Measurements from ENCODE around the gene ZNF22. TPM values are rescaled to one million over a fixed set of nuclear protein-coding genes. Genes with fewer than 3 reads are reported as not detected.

Gene ZNF22
- total and polyA plus RNA-seq, 2 of the 4 experiments (the other 2 are of a cell fraction) = 10.6 to 12.4 TPM

- ChIA-PET CTCF (interaction anchor here (1.8 kb wide), 1 partner anchor 72 kb away, joined by 5 read pairs; no protein-coding TSS in a partner anchor), POLR2A (ENCODE audit: unreplicated experiment) (no interaction called here)
- Histone ChIP-seq H2BK5ac (ENCODE audit: low read depth, low read length, poor library complexity, severe bottlenecking) (no peak overlapping the region), H3K4me1 (ENCODE audit: control insufficient read depth, insufficient read depth, low read length) (peaks cover 8% of the 10 kb centered on the region), H4K20me1 (ENCODE audit: insufficient read depth, low read length) (no peaks in the 10 kb centered on the region), H3K4ac (ENCODE audit: low read depth, low read length) (no peak overlapping the region), H4K5ac (ENCODE audit: low read depth, low read length) (no peak overlapping the region), H3K9me3 (ENCODE audit: control insufficient read depth, insufficient read depth, low read length) (no peaks in the 10 kb centered on the region), H3K18ac (ENCODE audit: low read depth, low read length) (no peak overlapping the region), H3K36me3 (ENCODE audit: control insufficient read depth, insufficient read depth, low read length) (peaks cover 6% of the 10 kb centered on the region), H3K23ac (ENCODE audit: low read depth, low read length) (no peak overlapping the region), H3K14ac (replicated peaks; ENCODE audit: low read depth, low read length) (no peak overlapping the region), H2AK9ac (replicated peaks; ENCODE audit: low read depth, low read length, poor library complexity) (no peak overlapping the region), H3K27me3 (ENCODE audit: control insufficient read depth, insufficient read depth, low read length) (no peaks in the 10 kb centered on the region), H3K4me3 (ENCODE audit: insufficient read depth, low read depth, low read length) (no peak overlapping the region), H2BK20ac (ENCODE audit: low read depth, low read length) (no peak overlapping the region), H3K79me1 (ENCODE audit: low read depth in 1 of 2, low read length in 2 of 2) (peaks cover 16 to 42% of the 10 kb centered on the region in 2 experiments), H3K4me2 (ENCODE audit: low read depth, low read length) (no peak overlapping the region), H2BK120ac (ENCODE audit: low read depth, low read length) (no peak overlapping the region), H3K9ac (ENCODE audit: low read depth, low read length) (no peak overlapping the region), H3K56ac (ENCODE audit: extremely low read depth, insufficient read depth, low read length) (no peak overlapping the region), H4K91ac (ENCODE audit: insufficient read depth, low read depth, low read length) (no peak overlapping the region), H3K27ac (ENCODE audit: insufficient read depth, low read length) (no peak overlapping the region), H2BK15ac (ENCODE audit: low read depth, low read length) (no peak overlapping the region), H2AFZ (replicated peaks; ENCODE audit: low read length, poor library complexity) (no peak overlapping the region), H3K9me1 (ENCODE audit: insufficient read depth, low read length) (peaks cover 5% of the 10 kb centered on the region; the same call in 1 of the 2 replicates), H2AK5ac (ENCODE audit: low read depth, low read length) (no peak overlapping the region), H4K8ac (ENCODE audit: low read depth in 2 of 2, low read length in 2 of 2) (no peak overlapping the region)
- dilution Hi-C loops (cut with HindIII; ENCODE audit: low sequenced_read_pairs, unreplicated experiment) = no loop called here
- 100% methylated on average over 1 of the region's 3 CpGs; no CpG with 5 or more reads in 1 of the 2 experiments for WGBS, 2 experiments (ENCODE audit: extremely low coverage in 2 of 2, insufficient read length in 1 of 2)
- ATAC-seq (ENCODE audit: low read depth) (no peak), DNase-seq (no peak)
- intact Hi-C loops (cut with micrococcal nuclease) = loop anchor here (10.0 kb wide), 1 partner anchor 460 kb away; no protein-coding TSS in a partner anchor
- in situ Hi-C loops (cut with MboI; ENCODE audit: low sequenced_read_pairs) = no loop called here
- no peak for TF ChIP-seq CEBPB (IDR thresholded peaks at IDR 0.05; ENCODE audit: low read depth, low read length)
- TF ChIP-seq CHD1 (IDR thresholded peaks at IDR 0.05; ENCODE audit: low read depth, low read length) = no peak
- no peak for TF ChIP-seq USF2 (IDR thresholded peaks at IDR 0.05; ENCODE audit: low read depth, low read length)
- TF ChIP-seq ELK1 (IDR thresholded peaks at IDR 0.05; ENCODE audit: borderline replicate concordance, low read depth, low read length) = no peak
- no peak for TF ChIP-seq FOS (IDR thresholded peaks at IDR 0.05; ENCODE audit: low read depth, low read length)
- TF ChIP-seq BHLHE40 (IDR thresholded peaks at IDR 0.05; ENCODE audit: low read depth, low read length) = no peak
- no peak for TF ChIP-seq CTCF (conservative IDR thresholded peaks at IDR 0.05; ENCODE audit: low read depth, low read length)
- TF ChIP-seq POLR2A (IDR thresholded peaks at IDR 0.05; ENCODE audit: low read depth, low read length) = no peak
- TF ChIP-seq NFE2L2 (IDR thresholded peaks at IDR 0.05; ENCODE audit: low read depth, low read length) = no peak
- no peak for TF ChIP-seq MXI1 (IDR thresholded peaks at IDR 0.05; ENCODE audit: borderline replicate concordance, low read depth, low read length)
- TF ChIP-seq MAFK (IDR thresholded peaks at IDR 0.05; ENCODE audit: low read depth, low read length) = no peak
- no peak for TF ChIP-seq SMC3 (IDR thresholded peaks at IDR 0.05; ENCODE audit: low read depth, low read length)
- no peak for TF ChIP-seq RCOR1 (IDR thresholded peaks at IDR 0.05; ENCODE audit: insufficient replicate concordance, low read length)
- no TSS peak for BruUV-seq (replicated peaks)
Observed at GRCh38 chr10:45004661-45005060, 3.9 kb downstream of the ZNF22 start.

Data from IMR-90 (cell line).